GM12864 (cell line): ENCODE results near the gene ZNF107.
"Not testable (repeated sequence)": the region's sequence is repeated elsewhere in the genome, so short reads cannot be mapped to it uniquely, and the experiment has no call there.

Experiments
- DNase-seq: peaks from one replicate; pipeline ENCODE4 v3.0.0-alpha.2; 2011; ENCODE audit warnings: low read depth
- H3K4me3 ChIP-seq: 2 replicates; pipeline ENCODE4 v1.5.1; 2011; ENCODE audit warnings: mild to moderate bottlenecking, low read depth, low read length, control low read depth
- TF ChIP-seq, protein P1 (sequence below): IDR thresholded peaks from 2 replicates; pipeline ENCODE4 v1.5.1; 2011; ENCODE audit warnings: low read depth, mild to moderate bottlenecking, moderate library complexity, low read length, control low read depth, inconsistent platforms; ENCODE audit errors: missing control alignments

ZNF107 gene

DNA sequence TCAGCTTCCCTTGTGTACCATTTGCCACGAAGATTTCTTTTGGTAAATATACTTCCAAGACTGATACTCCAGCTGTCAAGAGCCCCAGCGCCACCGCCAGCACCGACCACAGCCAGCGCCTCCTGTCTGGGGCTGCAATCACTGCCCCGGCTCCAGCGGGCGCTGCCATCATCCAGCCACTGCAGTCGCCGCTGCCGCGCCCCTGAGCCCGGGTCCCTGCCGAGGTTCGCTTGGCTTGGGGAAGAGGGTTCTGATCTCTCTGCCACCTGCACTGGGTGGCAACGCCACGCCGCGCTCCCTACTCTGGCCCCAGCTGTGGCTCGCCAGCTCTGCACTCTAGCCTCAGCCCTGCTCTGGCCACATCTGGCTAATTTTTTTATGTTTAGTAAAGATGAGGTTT, 70.6 kb downstream of the ZNF107 start:
- no peak overlapping the region for H3K4me3 ChIP-seq
- DNase-seq, result no peak
- TF ChIP-seq, protein P1, sequence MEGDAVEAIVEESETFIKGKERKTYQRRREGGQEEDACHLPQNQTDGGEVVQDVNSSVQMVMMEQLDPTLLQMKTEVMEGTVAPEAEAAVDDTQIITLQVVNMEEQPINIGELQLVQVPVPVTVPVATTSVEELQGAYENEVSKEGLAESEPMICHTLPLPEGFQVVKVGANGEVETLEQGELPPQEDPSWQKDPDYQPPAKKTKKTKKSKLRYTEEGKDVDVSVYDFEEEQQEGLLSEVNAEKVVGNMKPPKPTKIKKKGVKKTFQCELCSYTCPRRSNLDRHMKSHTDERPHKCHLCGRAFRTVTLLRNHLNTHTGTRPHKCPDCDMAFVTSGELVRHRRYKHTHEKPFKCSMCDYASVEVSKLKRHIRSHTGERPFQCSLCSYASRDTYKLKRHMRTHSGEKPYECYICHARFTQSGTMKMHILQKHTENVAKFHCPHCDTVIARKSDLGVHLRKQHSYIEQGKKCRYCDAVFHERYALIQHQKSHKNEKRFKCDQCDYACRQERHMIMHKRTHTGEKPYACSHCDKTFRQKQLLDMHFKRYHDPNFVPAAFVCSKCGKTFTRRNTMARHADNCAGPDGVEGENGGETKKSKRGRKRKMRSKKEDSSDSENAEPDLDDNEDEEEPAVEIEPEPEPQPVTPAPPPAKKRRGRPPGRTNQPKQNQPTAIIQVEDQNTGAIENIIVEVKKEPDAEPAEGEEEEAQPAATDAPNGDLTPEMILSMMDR, result no peak

DNA sequence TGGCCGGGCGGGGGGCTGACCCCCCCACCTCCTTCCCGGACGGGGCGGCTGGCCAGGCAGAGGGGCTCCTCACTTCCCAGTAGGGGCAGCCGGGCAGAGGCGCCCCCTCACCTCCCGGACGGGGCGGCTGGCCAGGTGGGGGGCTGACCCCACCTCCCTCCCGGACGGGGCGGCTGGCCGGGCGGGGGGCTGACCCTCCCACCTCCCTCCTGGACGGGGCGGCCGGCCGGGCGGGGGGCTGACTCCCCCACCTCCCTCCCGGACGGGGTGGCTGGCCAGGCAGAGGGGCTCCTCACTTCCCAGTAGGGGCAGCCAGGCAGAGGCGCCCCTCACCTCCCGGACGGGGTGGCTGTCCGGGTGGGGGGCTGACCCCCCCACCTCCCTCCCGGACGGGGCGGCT, 72.5 kb downstream of the ZNF107 start:
- H3K4me3 ChIP-seq, DNase-seq: not testable (repeated sequence)

DNA sequence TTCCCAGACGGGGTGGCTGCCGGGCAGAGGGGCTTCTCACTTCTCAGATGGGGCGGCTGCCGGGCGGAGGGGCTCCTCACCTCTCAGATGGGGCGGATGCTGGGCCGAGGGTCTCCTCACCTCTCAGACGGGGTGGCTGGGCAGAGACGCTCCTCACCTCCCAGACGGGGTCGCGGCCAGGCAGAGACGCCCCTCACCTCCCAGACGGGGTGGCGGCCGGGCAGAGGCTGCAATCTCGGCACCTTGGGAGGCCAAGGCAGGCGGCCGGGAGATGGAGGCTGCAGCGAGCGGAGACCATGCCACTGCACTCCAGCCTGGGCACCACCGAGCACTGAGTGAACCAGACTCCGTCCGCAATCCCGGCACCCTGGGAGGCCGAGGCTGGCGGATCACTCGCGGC, 73.0 kb downstream of the ZNF107 start:
- not testable (repeated sequence) for H3K4me3 ChIP-seq, DNase-seq

- no peak overlapping the region for H3K4me3 ChIP-seq
- DNase-seq, result no peak
- TF ChIP-seq, protein P1, result no peak
These were observed 78.7 kb downstream of the ZNF107 start for GRCh38 chr7:64744680-64745079.

DNA sequence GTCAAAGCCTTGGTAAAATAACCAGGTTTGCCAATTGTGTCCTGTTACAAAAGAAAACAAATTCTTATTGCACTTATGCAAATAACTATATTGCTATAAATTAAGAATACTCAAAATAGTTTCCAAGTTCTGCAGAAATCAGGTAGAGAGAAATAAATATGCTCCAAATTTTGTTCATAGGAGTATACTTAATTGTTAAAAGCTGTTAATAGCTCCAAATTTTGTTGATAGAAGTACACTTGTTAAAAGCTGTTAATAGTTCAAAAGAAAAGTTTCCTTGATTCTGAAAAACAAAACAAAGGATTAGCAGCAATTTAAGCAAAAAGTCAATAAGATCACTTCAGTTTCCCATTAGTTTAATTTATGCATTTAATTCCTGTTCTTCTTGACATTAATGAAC, 81.9 kb downstream of the ZNF107 start:
- no peak for DNase-seq
- no peak overlapping the region for H3K4me3 ChIP-seq
- TF ChIP-seq, protein P1, result no peak

DNA sequence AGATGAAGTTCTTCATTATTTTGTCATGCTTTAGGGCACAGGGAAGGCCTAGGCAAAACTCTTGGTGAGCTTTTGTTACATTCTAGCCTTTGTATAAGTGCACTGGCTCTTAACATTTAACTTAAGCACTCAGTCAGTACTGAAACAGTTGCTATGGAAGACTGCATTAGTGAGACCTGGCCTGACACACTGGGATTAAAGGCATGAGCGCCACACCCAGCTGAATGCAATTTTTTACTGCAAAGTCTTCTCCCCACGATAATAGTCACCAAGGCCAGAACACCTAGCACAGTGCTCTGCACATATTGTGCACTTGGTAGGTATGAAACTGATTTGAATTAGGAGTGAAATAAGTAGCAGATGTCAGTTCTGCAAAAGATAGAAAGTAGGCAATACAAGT, 87.1 kb downstream of the ZNF107 start:
- DNase-seq, result no peak
- H3K4me3 ChIP-seq, result no peak overlapping the region
- TF ChIP-seq, protein P1, result no peak

DNA sequence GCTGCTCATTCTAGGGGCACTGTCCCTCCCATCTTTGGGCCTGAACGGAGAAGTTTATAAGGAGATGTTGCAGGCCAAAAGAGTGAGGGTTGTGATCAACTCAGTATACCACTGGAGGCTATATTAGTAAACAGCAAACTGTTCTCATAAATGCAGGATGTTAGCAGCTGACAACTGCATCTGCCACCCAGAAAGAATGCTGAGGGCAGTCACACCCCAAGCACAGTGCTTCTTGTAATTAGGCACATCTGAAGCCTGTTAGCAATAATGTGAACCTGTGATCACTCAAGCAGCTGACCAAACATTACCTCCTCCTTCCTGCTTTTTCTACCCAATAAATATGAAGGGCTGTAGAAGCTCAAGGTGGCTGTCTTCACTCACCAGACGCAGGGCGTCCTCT, 89.9 kb downstream of the ZNF107 start:
- DNase-seq, result no peak
- TF ChIP-seq, protein P1, result no peak
- no peak overlapping the region for H3K4me3 ChIP-seq

- no peak for DNase-seq
- no peak overlapping the region for H3K4me3 ChIP-seq
- TF ChIP-seq, protein P1, result no peak
These were observed 92.2 kb downstream of the ZNF107 start for GRCh38 chr7:64758151-64758550.
